H1 (cell line): Measurements from ENCODE around the gene GNB1. TPM values are rescaled to one million over a fixed set of nuclear protein-coding genes. Genes with fewer than 3 reads are reported as not detected.

Experiments
- CTCF ChIA-PET: fragments of 300-600 bp; sonication (Branson Sonifier 250); formaldehyde crosslinking; loops from one replicate; lab custom pipeline; 2021; ENCODE audit not compliant: partially characterized antibody; lab: Charles Lee
- POLR2A ChIA-PET: fragments of 300-600 bp; sonication (Branson Sonifier 250); formaldehyde crosslinking; loops from one replicate; lab custom pipeline; 2021; ENCODE audit warnings: inconsistent platforms; ENCODE audit not compliant: partially characterized antibody; lab: Charles Lee
- DNase-seq, 2 experiments: peaks; one replicate each; pipeline versions ENCODE4 v3.0.0 to v3.0.0-alpha.2; 2010 to 2022; ENCODE audit warnings: low spot score in 2 of 2, low read depth in 1 of 2, mixed read lengths in 1 of 2
- FAIRE-seq: peaks from 2 replicates; lab custom pipeline; 2011; peaks lifted over from hg19 to GRCh38; lab: Jason Lieb, UNC
- H2AFZ ChIP-seq: 2 replicates; pipeline ENCODE4 v1.8.1; 2012; ENCODE audit warnings: low read length, inconsistent platforms
- H2AK5ac ChIP-seq: 2 replicates; pipeline ENCODE4 v1.6.1; 2013; ENCODE audit warnings: low read depth, low read length
- H2BK120ac ChIP-seq: replicated peaks from 2 replicates; pipeline ENCODE3; 2013; ENCODE audit warnings: low read depth, low read length, inconsistent platforms
- H2BK12ac ChIP-seq: 2 replicates; pipeline ENCODE4 v1.6.1; 2013; ENCODE audit warnings: low read depth, low read length
- H2BK15ac ChIP-seq: 2 replicates; pipeline ENCODE4 v1.6.1; 2013; ENCODE audit warnings: low read length
- H2BK20ac ChIP-seq: 2 replicates; pipeline ENCODE4 v1.6.1; 2013; ENCODE audit warnings: low read length
- H2BK5ac ChIP-seq: 2 replicates; pipeline ENCODE4 v1.6.1; 2013; ENCODE audit warnings: low read depth, low read length
- H3K14ac ChIP-seq: 2 replicates; pipeline ENCODE4 v1.6.1; 2013; ENCODE audit warnings: inconsistent platforms; ENCODE audit not compliant: insufficient read length
- H3K18ac ChIP-seq: 2 replicates; pipeline ENCODE4 v1.6.1; 2013; ENCODE audit warnings: low read length; ENCODE audit errors: extremely low read depth
- H3K23ac ChIP-seq: 2 replicates; pipeline ENCODE4 v1.6.1; 2013; ENCODE audit warnings: inconsistent platforms; ENCODE audit not compliant: insufficient read length
- H3K23me2 ChIP-seq: 2 replicates; pipeline ENCODE4 v1.6.1; 2013; ENCODE audit warnings: low read depth, low read length
- H3K27ac ChIP-seq: 2 replicates; pipeline ENCODE4 v1.6.1; 2011; ENCODE audit warnings: low read depth, low read length, inconsistent platforms
- H3K27me3 ChIP-seq, 4 experiments: replicated peaks in 1 of 4; 1 replicate in 1 of 4; 2 replicates in 3 of 4; pipeline versions ENCODE4 v1.6.1 to v1.8.1; 2011 to 2013; ENCODE audit warnings: low read length in 3 of 4, mild to moderate bottlenecking in 3 of 4, inconsistent platforms in 2 of 4, mixed read lengths in 2 of 4, moderate library complexity in 1 of 4; ENCODE audit not compliant: control insufficient read depth in 3 of 4, insufficient read depth in 3 of 4; ENCODE audit errors: extremely low read depth in 1 of 4
- H3K36me3 ChIP-seq, 4 experiments: 2 replicates each; pipeline versions ENCODE4 v1.6.1 to v1.8.1; 2011 to 2013; ENCODE audit warnings: mild to moderate bottlenecking in 4 of 4, low read length in 3 of 4, moderate library complexity in 2 of 4, control low read depth in 1 of 4, inconsistent platforms in 1 of 4; ENCODE audit not compliant: insufficient read depth in 4 of 4, control insufficient read depth in 2 of 4
- H3K4ac ChIP-seq: replicated peaks from 2 replicates; pipeline ENCODE3; 2013; ENCODE audit warnings: low read length, low read depth, mixed read lengths, inconsistent platforms; ENCODE audit not compliant: insufficient read length
- H3K4me1 ChIP-seq, 4 experiments: replicated peaks in 1 of 4; 1 replicate in 1 of 4; 2 replicates in 3 of 4; pipeline versions ENCODE4 v1.6.1 to v1.8.1; 2011 to 2013; ENCODE audit warnings: low read length in 3 of 4, inconsistent platforms in 2 of 4, mixed read lengths in 1 of 4; ENCODE audit not compliant: insufficient read depth in 4 of 4, control insufficient read depth in 3 of 4
- H3K4me2 ChIP-seq, 2 experiments: 2 replicates each; pipeline versions ENCODE4 v1.6.1 to v1.8.1; 2011 to 2013; ENCODE audit warnings: low read depth in 2 of 2, low read length in 2 of 2, control low read depth in 1 of 2, inconsistent platforms in 1 of 2, mild to moderate bottlenecking in 1 of 2; ENCODE audit not compliant: insufficient read depth in 1 of 2
- H3K4me3 ChIP-seq, 4 experiments: fragments of 200-600, 300-600 bp in 1 of 4; sonication (generic), shearing (Covaris generic), sonication (Bioruptor Twin) in 1 of 4; 2 replicates each; pipeline versions ENCODE4 v1.5.1 to v1.8.1; 2011 to 2016; ENCODE audit warnings: low read length in 4 of 4, low read depth in 3 of 4, control low read depth in 2 of 4, inconsistent platforms in 2 of 4, mild to moderate bottlenecking in 2 of 4, mixed read lengths in 1 of 4, moderate library complexity in 1 of 4; ENCODE audit not compliant: insufficient read depth in 2 of 4; ENCODE audit errors: extremely low read depth in 1 of 4
- H3K56ac ChIP-seq: replicated peaks from 2 replicates; pipeline ENCODE3; 2013; ENCODE audit warnings: low read depth, mild to moderate bottlenecking, mixed read lengths, low read length, inconsistent platforms; ENCODE audit not compliant: insufficient read length
- H3K79me1 ChIP-seq: 2 replicates; pipeline ENCODE4 v1.6.1; 2013; ENCODE audit warnings: low read depth, low read length, control low read depth
- H3K79me2 ChIP-seq, 2 experiments: 2 replicates each; pipeline versions ENCODE4 v1.6.1 to v1.8.1; 2012 to 2013; ENCODE audit warnings: low read length in 2 of 2, mild to moderate bottlenecking in 2 of 2, inconsistent platforms in 1 of 2; ENCODE audit not compliant: insufficient read depth in 2 of 2, control insufficient read depth in 1 of 2
- H3K9ac ChIP-seq, 4 experiments: replicated peaks in 1 of 4; 1 replicate in 1 of 4; 2 replicates in 3 of 4; pipeline versions ENCODE4 v1.6.1 to v1.8.1; 2011 to 2013; ENCODE audit warnings: low read depth in 3 of 4, low read length in 3 of 4, control low read depth in 2 of 4, mild to moderate bottlenecking in 2 of 4, moderate library complexity in 2 of 4, inconsistent platforms in 1 of 4; ENCODE audit errors: extremely low read depth in 1 of 4
- H3K9me3 ChIP-seq, 2 experiments: 2 replicates each; pipeline versions ENCODE4 v1.6.1 to v1.8.1; 2012 to 2013; ENCODE audit warnings: mild to moderate bottlenecking in 2 of 2, moderate library complexity in 2 of 2, control low read depth in 1 of 2, inconsistent platforms in 1 of 2, low read depth in 1 of 2, low read length in 1 of 2, mixed read lengths in 1 of 2; ENCODE audit not compliant: insufficient read depth in 2 of 2
- H4K20me1 ChIP-seq, 2 experiments: replicated peaks in 1 of 2; 2 replicates each; pipeline versions ENCODE3 to v1.8.1; 2011 to 2013; ENCODE audit warnings: inconsistent platforms in 2 of 2, low read length in 2 of 2, mild to moderate bottlenecking in 1 of 2; ENCODE audit not compliant: insufficient read depth in 2 of 2, control insufficient read depth in 1 of 2
- H4K5ac ChIP-seq: 2 replicates; pipeline ENCODE4 v1.6.1; 2013; ENCODE audit warnings: low read length, low read depth, mixed read lengths, inconsistent platforms; ENCODE audit not compliant: insufficient read length
- H4K8ac ChIP-seq: 2 replicates; pipeline ENCODE4 v1.8.0; 2013; ENCODE audit warnings: mild to moderate bottlenecking, moderate library complexity, low read length, inconsistent platforms; ENCODE audit not compliant: insufficient read depth; ENCODE audit errors: extremely low read depth
- H4K91ac ChIP-seq: replicated peaks from 2 replicates; pipeline ENCODE3; 2013; ENCODE audit warnings: low read length, mixed read lengths, inconsistent platforms; ENCODE audit not compliant: insufficient read length
- BCL11A ChIP-seq, 2 experiments: IDR thresholded peaks; one replicate each; pipeline ENCODE4 v1.6.1; 2011; ENCODE audit warnings: low read depth in 2 of 2, low read length in 2 of 2, mild to moderate bottlenecking in 2 of 2
- CHD1 ChIP-seq: IDR thresholded peaks from 2 replicates; pipeline ENCODE4 v1.6.1; 2012; ENCODE audit warnings: low read depth, low read length, improper control_type of control experiment
- EGR1 ChIP-seq: IDR thresholded peaks from 2 replicates; pipeline ENCODE4 v1.6.1; 2011; ENCODE audit warnings: low read depth, low read length, borderline replicate concordance
- HDAC2 ChIP-seq, 2 experiments: fragments of 300-600 bp in 1 of 2; sonication (generic) in 1 of 2; IDR thresholded peaks; 2 replicates each; pipeline ENCODE4 v1.6.1; 2011 to 2012; ENCODE audit warnings: low read depth in 2 of 2, low read length in 2 of 2, mild to moderate bottlenecking in 2 of 2, moderate library complexity in 2 of 2, borderline replicate concordance in 1 of 2, inconsistent platforms in 1 of 2
- SIX5 ChIP-seq: IDR thresholded peaks from 2 replicates; pipeline ENCODE4 v1.6.1; 2011; ENCODE audit warnings: mild to moderate bottlenecking, low read depth, low read length
- YY1 ChIP-seq: IDR thresholded peaks from 2 replicates; pipeline ENCODE4 v1.6.1; 2011; ENCODE audit warnings: low read depth, mild to moderate bottlenecking, low read length
- WGBS, 2 experiments: shearing (Covaris generic) in 1 of 2; methylation state at CpG; one replicate each; pipeline versions ENCODE4 v1.1.6 to v1.1.7; 2013 to 2015; ENCODE audit warnings: low lambda C conversion rate in 2 of 2, mixed read lengths in 2 of 2, inconsistent platforms in 1 of 2, low coverage in 1 of 2, missing lambda C conversion rate in 1 of 2; ENCODE audit not compliant: insufficient replicate concordance in 2 of 2, insufficient coverage in 1 of 2, insufficient read length in 1 of 2; ENCODE audit errors: extremely low coverage in 1 of 2, missing lambda C conversion rate in 1 of 2; 5-methylcytosine and 5-hydroxymethylcytosine counted together
- polyA plus RNA-seq, 7 experiments: library from polyadenylated mRNA; depleted of rRNA in 3 of 7; stranded (reverse) in 5 of 7; unstranded in 2 of 7; fragments of >200 nt in 5 of 7; fragments of 200-250 nt in 2 of 7; gene quantifications; 1 replicate in 5 of 7; 2 replicates in 1 of 7; 4 replicates in 1 of 7; pipeline versions ENCODE4 v1.2.1 to v1.2.3, GENCODE V29; 2011 to 2013; ENCODE audit warnings: missing spikeins in 2 of 7, mixed read lengths in 2 of 7
- total RNA-seq: library from RNA; stranded (reverse); fragmentation: NEBNext Ultra II Directional; extraction: Animal tissue kit (Norgen Biotek cat#: 25700); gene quantifications from 2 replicates; pipeline ENCODE4 v1.2.1, GENCODE V29; 2021

Gene GNB1
- total and polyA plus RNA-seq, 2 of the 8 experiments (the other 6 are each of a cell fraction or from before 2014, with no cell fraction given): 343 to 382 TPM

DNA sequence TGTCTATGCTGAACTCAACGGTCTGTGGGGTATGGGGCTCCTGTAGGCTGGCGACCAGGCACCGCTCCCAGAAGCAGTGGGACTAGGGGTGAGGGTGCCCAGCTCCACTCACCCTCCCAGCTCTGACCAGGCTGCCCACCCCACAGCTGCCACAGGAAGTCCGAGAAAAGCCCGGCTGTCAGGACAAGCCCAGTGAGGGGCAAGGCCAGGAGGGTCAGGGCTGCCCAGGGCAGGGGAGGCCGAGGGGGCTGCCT is 31.7 kb upstream of the GNB1 start:
- H3K9me3 ChIP-seq: peaks cover 0 to 15% of the 10 kb centered on the region in 2 experiments; a peak in 1 of 4 replicates
- H3K23me2 ChIP-seq: peaks cover 4% of the 10 kb centered on the region; the same call in 1 of the 2 replicates
- H4K8ac ChIP-seq: no peak overlapping the region; the same call in 1 of the 2 replicates
- ChIA-PET POLR2A (no interaction called here), CTCF (interaction anchor here (0.6 to 2.4 kb wide), 4 partner anchors 22 to 122 kb away, joined by 3 to 9 read pairs (median 6); no protein-coding TSS in a partner anchor)
- no peak overlapping the region for H3K4me3 ChIP-seq
- H2BK12ac ChIP-seq: no peak overlapping the region
- H2AFZ ChIP-seq: no peak overlapping the region
- H3K18ac ChIP-seq: no peak overlapping the region
- H3K4me2 ChIP-seq: no peak overlapping the region
- TF ChIP-seq CHD1: no peak
- no peak for TF ChIP-seq SIX5
- no peak for TF ChIP-seq BCL11A (IDR thresholded peaks at IDR 0.05; ENCODE audit: low read depth in 2 of 2, low read length in 2 of 2)
- no peak for TF ChIP-seq EGR1
- TF ChIP-seq YY1: no peak
- no peak for TF ChIP-seq HDAC2 (IDR thresholded peaks at IDR 0.05; ENCODE audit: borderline replicate concordance in 1 of 2, low read depth in 2 of 2, low read length in 2 of 2)
- H4K20me1 ChIP-seq: no peaks in the 10 kb centered on the region
- no peak overlapping the region for H3K9ac ChIP-seq
- no peak overlapping the region for H2AK5ac ChIP-seq
- H3K23ac ChIP-seq: no peak overlapping the region
- peaks cover 0 to 15% (median 10%) of the 10 kb centered on the region in 4 experiments; a peak in 6 of 7 replicates for H3K4me1 ChIP-seq
- H2BK20ac ChIP-seq: no peak overlapping the region
- H3K27me3 ChIP-seq: peaks cover 0 to 2% (median under 1%) of the 10 kb centered on the region in 4 experiments; a peak in 2 of 7 replicates
- no peak for FAIRE-seq
- no peak overlapping the region for H2BK15ac ChIP-seq
- no peak overlapping the region for H2BK120ac ChIP-seq
- no peak overlapping the region for H3K14ac ChIP-seq
- no peak overlapping the region for H2BK5ac ChIP-seq
- no peak overlapping the region for H3K27ac ChIP-seq
- no peak overlapping the region for H3K56ac ChIP-seq
- DNase-seq: no peak
- H4K91ac ChIP-seq: no peak overlapping the region
- H3K79me1 ChIP-seq: no peaks in the 10 kb centered on the region
- no peaks in the 10 kb centered on the region for H3K36me3 ChIP-seq
- 93% methylated on average over 6 of the region's 6 CpGs; no CpG with 5 or more reads in 1 of the 2 experiments for WGBS, 2 experiments
- no peak overlapping the region for H4K5ac ChIP-seq
- no peaks in the 10 kb centered on the region for H3K79me2 ChIP-seq
- no peak overlapping the region for H3K4ac ChIP-seq
